ENCODE results near the gene GLI1.
"Not testable (repeated sequence)": the region's sequence is repeated elsewhere in the genome, so short reads cannot be mapped to it uniquely, and the experiment has no call there.

The GLI1 gene

GRCh38 chr12:57416039-57416996 is 43.3 kb upstream of the GLI1 start:
- Histone ChIP-seq H3K27me3 (ENCODE audit: low read depth, low read length) (no peaks in the 10 kb centered on the region), H3K9ac (ENCODE audit: low read length) (no peak overlapping the region), H4K20me1 (ENCODE audit: insufficient read depth, low read length) (peaks cover 7% of the 10 kb centered on the region; the same call in 1 of the 2 replicates), H3K4me1 (ENCODE audit: low read length) (peaks cover 6% of the 10 kb centered on the region; the same call in 1 of the 2 replicates), H2AFZ (ENCODE audit: low read depth, low read length) (no peak overlapping the region), H3K4me2 (ENCODE audit: low read length) (no peak overlapping the region), H3K4me3 (ENCODE audit: low read length) (no peak overlapping the region), H3K79me2 (ENCODE audit: low read length) (peaks cover 6% of the 10 kb centered on the region; the same call in 1 of the 2 replicates), H3K9me3 (ENCODE audit: insufficient read depth, low read length) (no peaks in the 10 kb centered on the region), H3K36me3 (replicated peaks; ENCODE audit: low read depth, low read length) (peaks cover 3% of the 10 kb centered on the region), H3K27ac (ENCODE audit: low read length) (no peak overlapping the region)
- TF ChIP-seq CTCF (IDR thresholded peaks at IDR 0.05; ENCODE audit: low read depth, low read length) = no peak
- TF ChIP-seq EZH2phosphoT487 (IDR thresholded peaks at IDR 0.05; ENCODE audit: low read depth) = no peak

- H3K36me3 ChIP-seq (replicated peaks; ENCODE audit: low read depth, low read length) = peaks cover 7% of the 10 kb centered on the region
- no peak overlapping the region for H2AFZ ChIP-seq (ENCODE audit: low read depth, low read length)
- no peaks in the 10 kb centered on the region for H3K9me3 ChIP-seq (ENCODE audit: insufficient read depth, low read length)
- peaks cover 6% of the 10 kb centered on the region; the same call in 1 of the 2 replicates for H3K79me2 ChIP-seq (ENCODE audit: low read length)
- no peak overlapping the region for H3K27ac ChIP-seq (ENCODE audit: low read length)
- no peak overlapping the region for H3K4me3 ChIP-seq (ENCODE audit: low read length)
- H3K9ac ChIP-seq (ENCODE audit: low read length) = no peak overlapping the region
- TF ChIP-seq EZH2phosphoT487 (IDR thresholded peaks at IDR 0.05; ENCODE audit: low read depth) (no peak), CTCF (IDR thresholded peaks at IDR 0.05; ENCODE audit: low read depth, low read length) (no peak)
- H3K4me2 ChIP-seq (ENCODE audit: low read length) = no peak overlapping the region
- peaks cover 7% of the 10 kb centered on the region; the same call in 1 of the 2 replicates for H4K20me1 ChIP-seq (ENCODE audit: insufficient read depth, low read length)
- no peaks in the 10 kb centered on the region for H3K27me3 ChIP-seq (ENCODE audit: low read depth, low read length)
- peaks cover 6% of the 10 kb centered on the region; the same call in 1 of the 2 replicates for H3K4me1 ChIP-seq (ENCODE audit: low read length)
These were observed 41.3 kb upstream of the GLI1 start for GRCh38 chr12:57418255-57418654.

GRCh38 chr12:57419495-57419894 is 40.1 kb upstream of the GLI1 start:
- TF ChIP-seq EZH2phosphoT487 (IDR thresholded peaks at IDR 0.05; ENCODE audit: low read depth) (no peak), CTCF (IDR thresholded peaks at IDR 0.05; ENCODE audit: low read depth, low read length) (no peak)
- Histone ChIP-seq H3K27me3 (ENCODE audit: low read depth, low read length) (no peaks in the 10 kb centered on the region), H4K20me1 (ENCODE audit: insufficient read depth, low read length) (peaks cover 7% of the 10 kb centered on the region; the same call in 1 of the 2 replicates), H3K4me1 (ENCODE audit: low read length) (peaks cover 6% of the 10 kb centered on the region; the same call in 1 of the 2 replicates), H3K9me3 (ENCODE audit: insufficient read depth, low read length) (no peaks in the 10 kb centered on the region), H3K27ac (ENCODE audit: low read length) (no peak overlapping the region), H3K4me2 (ENCODE audit: low read length) (no peak overlapping the region), H3K36me3 (replicated peaks; ENCODE audit: low read depth, low read length) (peaks cover 9% of the 10 kb centered on the region), H3K9ac (ENCODE audit: low read length) (no peak overlapping the region), H3K4me3 (ENCODE audit: low read length) (no peak overlapping the region), H3K79me2 (ENCODE audit: low read length) (peaks cover 6% of the 10 kb centered on the region; the same call in 1 of the 2 replicates), H2AFZ (ENCODE audit: low read depth, low read length) (no peak overlapping the region)

GRCh38 chr12:57420482-57420881 is 39.1 kb upstream of the GLI1 start:
- Histone ChIP-seq H3K36me3 (replicated peaks; ENCODE audit: low read depth, low read length) (peaks cover 10% of the 10 kb centered on the region), H3K4me3 (ENCODE audit: low read length) (no peak overlapping the region), H3K27me3 (ENCODE audit: low read depth, low read length) (no peaks in the 10 kb centered on the region), H3K4me1 (ENCODE audit: low read length) (peaks cover 6% of the 10 kb centered on the region; the same call in 1 of the 2 replicates), H3K4me2 (ENCODE audit: low read length) (no peak overlapping the region), H3K79me2 (ENCODE audit: low read length) (peaks cover 8% of the 10 kb centered on the region), H3K9me3 (ENCODE audit: insufficient read depth, low read length) (no peaks in the 10 kb centered on the region), H2AFZ (ENCODE audit: low read depth, low read length) (no peak overlapping the region), H3K27ac (ENCODE audit: low read length) (no peak overlapping the region), H3K9ac (ENCODE audit: low read length) (no peak overlapping the region), H4K20me1 (ENCODE audit: insufficient read depth, low read length) (peaks cover 7% of the 10 kb centered on the region; the same call in 1 of the 2 replicates)
- TF ChIP-seq EZH2phosphoT487 (IDR thresholded peaks at IDR 0.05; ENCODE audit: low read depth) = no peak
- no peak for TF ChIP-seq CTCF (IDR thresholded peaks at IDR 0.05; ENCODE audit: low read depth, low read length)

GRCh38 chr12:57426948-57427347 is 32.6 kb upstream of the GLI1 start:
- H3K4me3 ChIP-seq (ENCODE audit: low read length); H4K20me1 ChIP-seq (ENCODE audit: insufficient read depth, low read length); H3K9ac ChIP-seq (ENCODE audit: low read length); H3K27me3 ChIP-seq (ENCODE audit: low read depth, low read length); H3K36me3 ChIP-seq (replicated peaks; ENCODE audit: low read depth, low read length); H3K9me3 ChIP-seq (ENCODE audit: insufficient read depth, low read length); H3K4me2 ChIP-seq (ENCODE audit: low read length); H2AFZ ChIP-seq (ENCODE audit: low read depth, low read length); H3K27ac ChIP-seq (ENCODE audit: low read length): not testable (repeated sequence)
- Histone ChIP-seq H3K79me2 (ENCODE audit: low read length) (peaks cover 25% of the 10 kb centered on the region), H3K4me1 (ENCODE audit: low read length) (peaks cover 14% of the 10 kb centered on the region)
